T-cell (primary cell): ENCODE measurements around the gene KCNQ5. TPM values are rescaled to one million over a fixed set of nuclear protein-coding genes. Genes with fewer than 3 reads are reported as not detected.

Source experiments
- ATAC-seq, 4 experiments: fragments of 200-7000 bp in 3 of 4; fragments of 150-1000 bp in 1 of 4; cut with Tn5 transposase; replicated peaks in 1 of 4; 1 replicate in 3 of 4; 2 replicates in 1 of 4; pipeline ENCODE4 v1.10.0; 2021; ENCODE audit warnings: moderate library complexity in 3 of 4, mild to moderate bottlenecking in 2 of 4, moderate number of reproducible peaks in 1 of 4
- CTCF ChIA-PET, 2 donors: fragments of 300-600 bp; sonication (Branson Sonifier 250); formaldehyde crosslinking; loops; one replicate each; lab custom pipeline; 2022; ENCODE audit warnings: antibody characterized with exemption in 2 of 2; lab: Charles Lee
- POLR2A ChIA-PET, 2 donors: fragments of 300-600 bp; sonication (Branson Sonifier 250); formaldehyde crosslinking; loops; one replicate each; lab custom pipeline; 2022; ENCODE audit warnings: antibody characterized with exemption in 2 of 2; lab: Charles Lee
- DNase-seq, 35 experiments: peaks; one replicate each; pipeline versions ENCODE4 v3.0.0 to v3.0.0-alpha.2; 2013 to 2023
- H3K27ac ChIP-seq: one replicate; pipeline ENCODE4 v1.5.1; 2013; ENCODE audit warnings: low read length
- H3K27me3 ChIP-seq, 2 experiments: replicated peaks in 1 of 2; 1 replicate in 1 of 2; 2 replicates in 1 of 2; pipeline versions ENCODE4 v1.6.1 to v1.7.0; 2013; ENCODE audit warnings: low read length in 1 of 2, mixed read lengths in 1 of 2; ENCODE audit not compliant: control insufficient read depth in 2 of 2, insufficient read depth in 2 of 2; ENCODE audit errors: extremely low read depth in 1 of 2
- H3K36me3 ChIP-seq, 2 donors: 1 replicate in 1 of 2; 2 replicates in 1 of 2; pipeline versions ENCODE4 v1.6.1 to v1.7.0; 2013; ENCODE audit warnings: low read length in 1 of 2; ENCODE audit not compliant: control insufficient read depth in 2 of 2, insufficient read depth in 1 of 2; ENCODE audit errors: extremely low read depth in 1 of 2
- H3K4me1 ChIP-seq, 2 experiments: 1 replicate in 1 of 2; 2 replicates in 1 of 2; pipeline versions ENCODE4 v1.6.1 to v1.7.0; 2013; ENCODE audit warnings: low read length in 2 of 2, mixed read lengths in 1 of 2; ENCODE audit not compliant: insufficient read depth in 2 of 2, control insufficient read depth in 1 of 2; ENCODE audit errors: extremely low read depth in 1 of 2
- H3K4me3 ChIP-seq, 2 donors: 1 replicate in 1 of 2; 2 replicates in 1 of 2; pipeline versions ENCODE4 v1.5.1 to v1.7.0; 2013; ENCODE audit warnings: mild to moderate bottlenecking in 2 of 2, low read length in 1 of 2, moderate library complexity in 1 of 2; ENCODE audit not compliant: control insufficient read depth in 1 of 2; ENCODE audit errors: extremely low read depth in 1 of 2
- H3K9me3 ChIP-seq: 2 replicates; pipeline ENCODE4 v1.7.0; 2013
- H3K27ac Mint-ChIP-seq, 2 donors: one replicate each; pipeline ENCODE4 v1.8.0; 2020 to 2021; ENCODE audit warnings: mild to moderate bottlenecking in 2 of 2, mixed read lengths in 2 of 2
- H3K27me3 Mint-ChIP-seq, 2 donors: one replicate each; pipeline ENCODE4 v1.8.0; 2021 to 2022; ENCODE audit warnings: mixed read lengths in 2 of 2
- H3K36me3 Mint-ChIP-seq: one replicate; pipeline ENCODE4 v1.8.0; 2021; ENCODE audit warnings: mixed read lengths
- H3K4me1 Mint-ChIP-seq, 3 donors: one replicate each; pipeline ENCODE4 v1.8.0; 2020 to 2022; ENCODE audit warnings: mixed read lengths in 3 of 3, mild to moderate bottlenecking in 1 of 3
- H3K4me3 Mint-ChIP-seq, 3 donors: one replicate each; pipeline ENCODE4 v1.8.0; 2020 to 2022; ENCODE audit warnings: mild to moderate bottlenecking in 3 of 3, mixed read lengths in 3 of 3, moderate library complexity in 3 of 3
- H3K9me3 Mint-ChIP-seq, 3 donors: one replicate each; pipeline ENCODE4 v1.8.0; 2020 to 2022; ENCODE audit warnings: mixed read lengths in 3 of 3
- WGBS: methylation state at CpG from one replicate; pipeline ENCODE4 v1.1.5; 2013; ENCODE audit warnings: missing lambda C conversion rate; ENCODE audit not compliant: insufficient coverage; 5-methylcytosine and 5-hydroxymethylcytosine counted together
- total RNA-seq, 35 experiments: library from RNA in 6 of 35; stranded (reverse) in 6 of 35; fragments of 120-200 nt in 1 of 35; gene quantifications; one replicate each; pipeline versions ENCODE4 v1.2.1 to v1.2.4 and lab custom pipeline; 2013 to 2026

KCNQ5 gene
- total RNA-seq, 5 donors from 2014 or later (not counting 1 experiment from before 2014, with no cell fraction given), result 3.5 to 5.3 (median 4.3) TPM

GRCh38 chr6:72622094-72622940 lies 453 bp downstream of the KCNQ5 start:
- CTCF ChIA-PET, result interaction anchor here (0.6 to 7.4 kb wide), 4 partner anchors 496 to 710 kb away, joined by 3 to 150 read pairs (median 4); no protein-coding TSS in a partner anchor
- Mint-ChIP-seq H3K27me3 (no peaks in the 10 kb centered on the region), H3K4me3 (peak overlapping the region; percentile 91 to 97 (median 91)), H3K36me3 (no peaks in the 10 kb centered on the region), H3K9me3 (no peaks in the 10 kb centered on the region), H3K27ac (peak overlapping the region; percentile 49 to 69), H3K4me1 (peaks cover 39 to 55% (median 49%) of the 10 kb centered on the region in 3 donors)
- Histone ChIP-seq H3K9me3 (no peaks in the 10 kb centered on the region), H3K36me3 (no peaks in the 10 kb centered on the region), H3K27ac (no peak overlapping the region), H3K4me3 (peak overlapping the region; percentile 75 to 96), H3K27me3 (peaks cover 0 to 20% of the 10 kb centered on the region in 2 experiments), H3K4me1 (peaks cover 33 to 37% of the 10 kb centered on the region in 2 experiments)
- WGBS, result under 1% methylated on average over 87 of the region's 89 CpGs
- DNase-seq, result peak in 33 of 35 experiments; percentile 23 to 74 (median 44)
- ATAC-seq, result peak; percentile 57 to 62 (median 58)
- POLR2A ChIA-PET, result interaction anchor here (0.6 to 0.8 kb wide), 2 partner anchors 10 to 508 kb away, joined by 3 to 4 read pairs; no protein-coding TSS in a partner anchor

DNA sequence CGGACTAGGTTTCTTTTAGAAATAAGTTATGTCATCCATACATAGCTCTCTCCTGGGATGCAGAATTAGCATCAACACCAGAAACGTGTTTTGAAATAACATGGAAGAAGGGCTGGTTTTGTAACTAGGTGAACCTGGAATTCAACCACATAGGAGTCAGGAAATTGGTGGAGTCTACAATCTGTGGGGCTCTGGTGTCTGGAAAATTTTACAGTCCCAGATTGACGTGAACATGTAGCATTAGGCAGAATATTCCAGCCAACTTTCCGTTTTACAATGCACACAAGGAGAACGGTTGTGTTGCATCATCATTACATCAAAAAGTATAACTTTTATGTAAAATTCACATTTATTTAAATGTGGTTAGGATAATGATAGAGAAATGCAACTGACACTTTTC lies 1.9 kb downstream of the KCNQ5 start:
- CTCF ChIA-PET, result interaction anchor here (0.6 to 0.8 kb wide), 2 partner anchors 507 to 877 kb away, joined by 3 read pairs; no protein-coding TSS in a partner anchor
- peaks cover 0 to 20% of the 10 kb centered on the region in 2 experiments for H3K27me3 ChIP-seq
- Mint-ChIP-seq H3K36me3 (no peaks in the 10 kb centered on the region), H3K9me3 (no peaks in the 10 kb centered on the region), H3K4me3 (peak overlapping the region; percentile 87 to 97 (median 91)), H3K4me1 (peaks cover 39 to 48% (median 42%) of the 10 kb centered on the region in 3 donors), H3K27me3 (no peaks in the 10 kb centered on the region), H3K27ac (no peak overlapping the region)
- no CpG with 5 or more reads among the region's 5 CpGs for WGBS
- H3K9me3 ChIP-seq, result no peaks in the 10 kb centered on the region
- H3K4me3 ChIP-seq, result no peak overlapping the region
- ATAC-seq (no peak), DNase-seq (no peak)
- peaks cover 33 to 34% of the 10 kb centered on the region in 2 experiments for H3K4me1 ChIP-seq
- POLR2A ChIA-PET, result no interaction called here
- no peaks in the 10 kb centered on the region for H3K36me3 ChIP-seq
- no peak overlapping the region for H3K27ac ChIP-seq

- POLR2A ChIA-PET, result no interaction called here
- WGBS, result no CpG with 5 or more reads among the region's 3 CpGs
- Histone ChIP-seq H3K4me1 (peaks cover 25 to 29% of the 10 kb centered on the region in 2 experiments), H3K36me3 (no peaks in the 10 kb centered on the region), H3K9me3 (no peaks in the 10 kb centered on the region), H3K4me3 (no peak overlapping the region), H3K27me3 (peaks cover 0 to 20% of the 10 kb centered on the region in 2 experiments), H3K27ac (no peak overlapping the region)
- H3K4me1 Mint-ChIP-seq, result peaks cover 30 to 39% (median 35%) of the 10 kb centered on the region in 3 donors
- H3K27me3 Mint-ChIP-seq, result no peaks in the 10 kb centered on the region
- CTCF ChIA-PET, result interaction anchor here (0.6 to 1.6 kb wide), 5 partner anchors 8 to 168 kb away, joined by 3 to 6 read pairs (median 4); no protein-coding TSS in a partner anchor
- H3K36me3 Mint-ChIP-seq, result no peaks in the 10 kb centered on the region
- peak in 1 of 35 experiments; percentile 39 for DNase-seq
- H3K4me3 Mint-ChIP-seq, result no peak overlapping the region
- ATAC-seq, result no peak
- no peak overlapping the region for H3K27ac Mint-ChIP-seq
- no peaks in the 10 kb centered on the region for H3K9me3 Mint-ChIP-seq
These were observed 2.8 kb downstream of the KCNQ5 start for GRCh38 chr6:72624557-72625160.

DNA sequence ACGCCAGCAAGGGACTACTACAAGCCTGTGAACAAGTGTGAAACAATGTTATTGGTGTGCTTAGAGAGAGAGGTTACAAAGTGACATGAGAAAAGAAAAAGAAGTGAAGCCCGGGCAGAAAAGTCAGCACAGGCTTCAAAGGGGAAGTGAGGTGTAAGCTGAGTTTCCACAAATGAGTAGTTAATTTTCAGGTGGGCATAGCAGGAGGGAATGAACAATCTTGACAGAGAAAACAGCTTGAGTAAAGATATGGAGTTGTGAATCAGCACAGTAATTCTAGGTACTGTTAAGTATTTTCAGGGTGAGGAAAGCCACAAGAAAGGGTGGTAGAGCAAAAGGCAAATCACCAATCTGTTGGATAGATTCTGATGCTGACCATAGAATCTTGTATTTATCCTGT lies 4.3 kb downstream of the KCNQ5 start:
- H3K9me3 Mint-ChIP-seq, result peaks cover 0 to 1% (median 0%) of the 10 kb centered on the region in 3 donors
- Histone ChIP-seq H3K27ac (no peak overlapping the region), H3K4me1 (peaks cover 14 to 17% of the 10 kb centered on the region in 2 experiments), H3K27me3 (peaks cover 0 to 13% of the 10 kb centered on the region in 2 experiments), H3K4me3 (no peak overlapping the region), H3K36me3 (no peaks in the 10 kb centered on the region), H3K9me3 (no peaks in the 10 kb centered on the region)
- ChIA-PET POLR2A (no interaction called here), CTCF (interaction anchor here in 1 of 2 donors (1.4 kb wide), 1 partner anchor 9 kb away, joined by 4 read pairs; no protein-coding TSS in a partner anchor)
- no peak for ATAC-seq
- 52% methylated on average over 2 of the region's 2 CpGs for WGBS
- H3K4me1 Mint-ChIP-seq, result peaks cover 16 to 24% (median 21%) of the 10 kb centered on the region in 3 donors
- DNase-seq, result no peak
- H3K27me3 Mint-ChIP-seq, result no peaks in the 10 kb centered on the region
- no peak overlapping the region for H3K4me3 Mint-ChIP-seq
- no peak overlapping the region for H3K27ac Mint-ChIP-seq
- H3K36me3 Mint-ChIP-seq, result peaks cover 5% of the 10 kb centered on the region

GRCh38 chr6:72627539-72627938 lies 5.7 kb downstream of the KCNQ5 start:
- Histone ChIP-seq H3K27ac (no peak overlapping the region), H3K36me3 (no peaks in the 10 kb centered on the region), H3K27me3 (peaks cover 0 to 6% of the 10 kb centered on the region in 2 experiments), H3K4me3 (no peak overlapping the region), H3K9me3 (no peaks in the 10 kb centered on the region), H3K4me1 (peaks cover 6 to 17% of the 10 kb centered on the region in 2 experiments)
- ATAC-seq (no peak), DNase-seq (no peak)
- H3K27me3 Mint-ChIP-seq, result no peaks in the 10 kb centered on the region
- H3K9me3 Mint-ChIP-seq, result peaks cover 0 to 6% (median 0%) of the 10 kb centered on the region in 3 donors
- ChIA-PET POLR2A (no interaction called here), CTCF (interaction anchor here in 1 of 2 donors (1.2 kb wide), 1 partner anchor 11 kb away, joined by 5 read pairs; no protein-coding TSS in a partner anchor)
- H3K4me3 Mint-ChIP-seq, result no peak overlapping the region
- no peak overlapping the region for H3K27ac Mint-ChIP-seq
- H3K4me1 Mint-ChIP-seq, result peaks cover 14 to 24% (median 18%) of the 10 kb centered on the region in 3 donors
- peaks cover 7% of the 10 kb centered on the region for H3K36me3 Mint-ChIP-seq

DNA sequence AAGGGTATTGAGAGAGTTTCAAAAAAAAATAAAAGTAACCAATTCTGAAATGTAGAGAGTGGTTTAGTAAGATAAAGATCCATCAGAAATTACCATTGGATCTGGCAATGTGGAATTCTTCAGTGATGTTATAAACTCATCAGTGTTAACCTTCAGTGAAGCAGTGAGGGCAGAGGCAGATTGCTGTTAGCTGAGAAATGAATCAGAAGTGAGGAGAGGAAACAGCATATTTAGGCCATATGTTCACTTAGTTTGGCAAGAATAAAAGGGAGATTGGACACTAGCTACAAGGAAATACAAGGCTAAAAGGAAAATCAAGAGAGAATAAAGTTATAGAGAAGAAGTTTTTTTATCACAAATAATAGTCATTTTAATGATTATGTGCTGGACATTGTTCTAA lies 9.6 kb downstream of the KCNQ5 start:
- no peaks in the 10 kb centered on the region for H3K9me3 ChIP-seq
- ATAC-seq (no peak), DNase-seq (no peak)
- peaks cover 13% of the 10 kb centered on the region for H3K36me3 Mint-ChIP-seq
- H3K9me3 Mint-ChIP-seq, result peaks cover 0 to 6% (median 0%) of the 10 kb centered on the region in 3 donors
- no peaks in the 10 kb centered on the region for H3K4me1 ChIP-seq
- H3K27ac Mint-ChIP-seq, result no peak overlapping the region
- ChIA-PET POLR2A (no interaction called here), CTCF (interaction anchor here in 1 of 2 donors (0.6 kb wide), 1 partner anchor 500 kb away, joined by 4 read pairs; no protein-coding TSS in a partner anchor)
- H3K27me3 ChIP-seq, result no peaks in the 10 kb centered on the region
- H3K27me3 Mint-ChIP-seq, result no peaks in the 10 kb centered on the region
- H3K27ac ChIP-seq, result no peak overlapping the region
- no peaks in the 10 kb centered on the region for H3K36me3 ChIP-seq
- H3K4me1 Mint-ChIP-seq, result peaks cover 0 to 4% (median 0%) of the 10 kb centered on the region in 3 donors
- H3K4me3 Mint-ChIP-seq, result no peak overlapping the region
- H3K4me3 ChIP-seq, result no peak overlapping the region
